IPS-18a (cell line): ENCODE data around the gene COQ4.
"Not testable (repeated sequence)": the region's sequence is repeated elsewhere in the genome, so short reads cannot be mapped to it uniquely, and the experiment has no call there.

Experiments
- H3K27ac ChIP-seq: one replicate; pipeline ENCODE4 v1.5.1; 2013; ENCODE audit warnings: low read length
- H3K27me3 ChIP-seq: one replicate; pipeline ENCODE4 v1.6.1; 2013; ENCODE audit warnings: mild to moderate bottlenecking, low read length; ENCODE audit not compliant: control insufficient read depth, insufficient read depth
- H3K36me3 ChIP-seq: one replicate; pipeline ENCODE4 v1.6.1; 2013; ENCODE audit warnings: low read depth, low read length; ENCODE audit not compliant: control insufficient read depth
- H3K4me1 ChIP-seq: one replicate; pipeline ENCODE4 v1.6.1; 2013; ENCODE audit warnings: low read depth, low read length; ENCODE audit not compliant: control insufficient read depth
- H3K4me3 ChIP-seq: one replicate; pipeline ENCODE4 v1.5.1; 2013; ENCODE audit warnings: low read length
- H3K9ac ChIP-seq: one replicate; pipeline ENCODE4 v1.6.1; 2013; ENCODE audit warnings: mild to moderate bottlenecking, low read length, moderate library complexity
- H3K9me3 ChIP-seq: one replicate; pipeline ENCODE4 v1.6.1; 2013; ENCODE audit warnings: low read depth, low read length; ENCODE audit not compliant: control insufficient read depth

COQ4 gene

GRCh38 chr9:128335161-128335560 is 12.5 kb downstream of the COQ4 start:
- Histone ChIP-seq H3K27me3 (no peaks in the 10 kb centered on the region), H3K9me3 (no peaks in the 10 kb centered on the region), H3K36me3 (peaks cover 6% of the 10 kb centered on the region), H3K9ac (no peak overlapping the region), H3K4me3 (no peak overlapping the region), H3K27ac (no peak overlapping the region), H3K4me1 (no peaks in the 10 kb centered on the region)

GRCh38 chr9:128335914-128336313 is 13.3 kb downstream of the COQ4 start:
- Histone ChIP-seq H3K4me1 (no peaks in the 10 kb centered on the region), H3K9ac (no peak overlapping the region), H3K4me3 (no peak overlapping the region), H3K36me3 (peaks cover 6% of the 10 kb centered on the region), H3K27me3 (no peaks in the 10 kb centered on the region), H3K27ac (no peak overlapping the region), H3K9me3 (no peaks in the 10 kb centered on the region)

- Histone ChIP-seq H3K27me3 (no peaks in the 10 kb centered on the region), H3K9ac (no peak overlapping the region), H3K27ac (no peak overlapping the region), H3K36me3 (no peaks in the 10 kb centered on the region), H3K4me1 (no peaks in the 10 kb centered on the region), H3K9me3 (no peaks in the 10 kb centered on the region), H3K4me3 (no peak overlapping the region)
Observed at GRCh38 chr9:128337936-128338335, 15.3 kb downstream of the COQ4 start.

DNA sequence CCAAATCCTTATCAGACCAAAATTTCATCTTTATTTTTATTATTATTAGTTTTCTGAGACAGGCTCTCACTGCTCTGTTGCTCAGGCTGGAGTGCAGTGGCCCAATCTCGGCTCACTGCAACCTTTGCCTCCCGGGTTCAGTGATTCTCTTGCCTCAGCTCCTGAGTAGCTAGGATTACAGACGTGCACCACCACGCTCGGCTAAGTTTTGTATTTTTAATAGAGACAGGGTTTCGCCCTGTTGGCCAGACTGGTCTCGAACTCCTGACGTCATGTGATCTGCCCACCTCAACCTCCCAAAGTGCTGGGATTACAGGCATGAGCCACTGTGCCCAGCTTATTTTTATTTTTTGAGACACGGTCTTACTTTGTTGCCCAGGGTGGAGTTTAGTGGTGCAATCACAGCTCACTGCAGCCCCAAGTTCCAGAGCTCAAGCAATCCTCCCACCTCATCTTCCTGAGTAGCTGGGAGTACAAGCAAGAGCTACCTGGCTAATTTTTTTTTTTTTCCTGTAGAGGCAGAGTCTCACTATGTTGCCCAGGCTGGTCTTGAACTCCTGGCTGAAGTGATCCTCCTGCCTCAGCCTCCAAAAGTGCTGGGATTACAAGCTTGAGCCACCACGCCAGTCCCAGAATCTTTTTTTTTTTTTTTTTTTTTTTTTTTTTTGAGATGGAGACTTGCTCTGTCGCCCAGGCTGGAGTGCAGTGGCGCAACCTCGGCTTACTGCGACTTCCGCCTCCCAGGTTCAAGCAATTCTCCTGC is 16.4 kb downstream of the COQ4 start:
- not testable (repeated sequence) for H3K4me3 ChIP-seq, H3K27ac ChIP-seq, H3K27me3 ChIP-seq, H3K9ac ChIP-seq, H3K4me1 ChIP-seq, H3K9me3 ChIP-seq, H3K36me3 ChIP-seq

GRCh38 chr9:128339761-128340690 is 17.4 kb downstream of the COQ4 start, which contains the start of gene SLC27A4:
Gene SLC27A4, plus strand, starts transcription at chr9:128340527. Its CDS starts 2,606 bp downstream, at chr9:128343133.
- H3K4me1 ChIP-seq = no peaks in the 10 kb centered on the region
- H3K4me3 ChIP-seq = peak within 1 kb of the TSS; percentile 72
- H3K9me3 ChIP-seq = no peaks in the 10 kb centered on the region
- no peak within 1 kb of the TSS for H3K27ac ChIP-seq
- no peaks in the 10 kb centered on the region for H3K27me3 ChIP-seq
- H3K9ac ChIP-seq = peak within 1 kb of the TSS; percentile 29
- H3K36me3 ChIP-seq = peaks cover 8% of the 10 kb centered on the region

GRCh38 chr9:128340691-128341434 is 18.2 kb downstream of the COQ4 start:
- Histone ChIP-seq H3K36me3 (peaks cover 8% of the 10 kb centered on the region), H3K9me3 (no peaks in the 10 kb centered on the region), H3K27ac (no peak overlapping the region), H3K4me3 (peak overlapping the region; percentile 69), H3K27me3 (no peaks in the 10 kb centered on the region), H3K4me1 (no peaks in the 10 kb centered on the region), H3K9ac (peak overlapping the region; percentile 23)

- peaks cover 9% of the 10 kb centered on the region for H3K36me3 ChIP-seq
- H3K27me3 ChIP-seq = no peaks in the 10 kb centered on the region
- H3K27ac ChIP-seq = no peak overlapping the region
- peak overlapping the region; percentile 69 for H3K4me3 ChIP-seq
- H3K9me3 ChIP-seq = no peaks in the 10 kb centered on the region
- H3K4me1 ChIP-seq = no peaks in the 10 kb centered on the region
- H3K9ac ChIP-seq = no peak overlapping the region
Observed at GRCh38 chr9:128341435-128341849, 18.8 kb downstream of the COQ4 start.

DNA sequence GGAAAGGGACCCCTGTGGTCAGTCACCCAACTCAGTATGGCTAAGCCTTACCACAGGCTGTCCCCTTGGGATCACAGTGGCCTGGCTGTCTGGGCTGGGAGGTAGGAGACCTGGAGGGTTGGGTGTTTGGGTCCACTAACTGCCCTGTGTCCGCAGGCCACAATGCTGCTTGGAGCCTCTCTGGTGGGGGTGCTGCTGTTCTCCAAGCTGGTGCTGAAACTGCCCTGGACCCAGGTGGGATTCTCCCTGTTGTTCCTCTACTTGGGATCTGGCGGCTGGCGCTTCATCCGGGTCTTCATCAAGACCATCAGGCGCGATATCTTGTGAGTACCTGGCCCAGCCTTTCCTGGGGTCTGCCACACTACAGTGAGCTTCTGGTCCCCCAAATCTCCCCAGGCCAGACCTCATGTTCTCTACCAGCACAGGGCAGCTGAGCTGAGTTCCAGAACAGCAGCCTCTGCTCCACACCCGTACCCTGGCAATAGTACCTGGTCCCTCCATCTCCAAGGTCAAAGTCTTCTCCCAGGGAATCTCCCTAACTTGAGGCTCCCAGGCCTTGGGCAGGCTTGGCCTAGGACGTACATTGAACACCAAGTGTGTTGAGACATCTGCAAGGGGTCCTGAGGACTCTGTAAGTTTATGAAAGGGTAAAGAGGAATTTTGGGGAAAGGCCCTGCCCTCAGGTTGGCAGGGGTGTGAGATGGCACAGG is 20.5 kb downstream of the COQ4 start:
- no peak overlapping the region for H3K4me3 ChIP-seq
- no peak overlapping the region for H3K27ac ChIP-seq
- no peaks in the 10 kb centered on the region for H3K27me3 ChIP-seq
- H3K9ac ChIP-seq = no peak overlapping the region
- H3K36me3 ChIP-seq = peaks cover 13% of the 10 kb centered on the region
- H3K4me1 ChIP-seq = no peaks in the 10 kb centered on the region
- H3K9me3 ChIP-seq = no peaks in the 10 kb centered on the region

GRCh38 chr9:128343855-128344254 is 21.2 kb downstream of the COQ4 start:
- Histone ChIP-seq H3K27me3 (no peaks in the 10 kb centered on the region), H3K27ac (no peak overlapping the region), H3K9ac (no peak overlapping the region), H3K36me3 (peaks cover 13% of the 10 kb centered on the region), H3K4me1 (no peaks in the 10 kb centered on the region), H3K9me3 (no peaks in the 10 kb centered on the region), H3K4me3 (no peak overlapping the region)

DNA sequence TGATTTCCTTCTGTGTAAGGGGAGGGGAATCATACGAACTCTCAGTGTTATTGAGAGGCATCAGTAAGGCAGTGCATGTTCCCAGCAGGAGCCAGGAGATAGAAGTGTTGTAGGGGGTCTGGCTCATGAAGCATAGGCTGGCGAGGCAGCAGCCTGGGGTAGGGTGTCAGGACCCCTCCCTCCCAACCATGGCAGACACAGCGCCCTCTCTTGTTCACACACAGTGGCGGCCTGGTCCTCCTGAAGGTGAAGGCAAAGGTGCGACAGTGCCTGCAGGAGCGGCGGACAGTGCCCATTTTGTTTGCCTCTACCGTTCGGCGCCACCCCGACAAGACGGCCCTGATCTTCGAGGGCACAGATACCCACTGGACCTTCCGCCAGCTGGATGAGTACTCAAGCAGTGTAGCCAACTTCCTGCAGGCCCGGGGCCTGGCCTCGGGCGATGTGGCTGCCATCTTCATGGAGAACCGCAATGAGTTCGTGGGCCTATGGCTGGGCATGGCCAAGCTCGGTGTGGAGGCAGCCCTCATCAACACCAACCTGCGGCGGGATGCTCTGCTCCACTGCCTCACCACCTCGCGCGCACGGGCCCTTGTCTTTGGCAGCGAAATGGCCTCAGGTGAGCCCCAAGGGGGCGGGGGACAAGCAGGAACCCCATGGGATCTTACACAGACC is 22.4 kb downstream of the COQ4 start:
- Histone ChIP-seq H3K4me3 (no peak overlapping the region), H3K9me3 (no peaks in the 10 kb centered on the region), H3K27me3 (no peaks in the 10 kb centered on the region), H3K36me3 (peaks cover 13% of the 10 kb centered on the region), H3K9ac (no peak overlapping the region), H3K27ac (no peak overlapping the region), H3K4me1 (no peaks in the 10 kb centered on the region)
